Measurements from ENCODE around the gene GPNMB. TPM values are rescaled to one million over a fixed set of nuclear protein-coding genes. Genes with fewer than 3 reads are reported as not detected.

The GPNMB gene
- total and polyA plus RNA-seq, 2 of the 13 experiments (the other 11 are each of a cell fraction or from before 2014, with no cell fraction given): 1.1 to 1.6 TPM

- peak; percentile 78 for TF ChIP-seq RAD21 (CRISPR knock-in tag; IDR thresholded peaks at IDR 0.05)
- no peak for TF ChIP-seq SMAD3 (CRISPR knock-in tag; IDR thresholded peaks at IDR 0.05)
- peak; percentile 51 for TF ChIP-seq GATAD2A (CRISPR knock-in tag; IDR thresholded peaks at IDR 0.05)
- no peak for TF ChIP-seq ZNF572 (CRISPR knock-in tag; IDR thresholded peaks at IDR 0.05)
- TF ChIP-seq IKZF1 (IDR thresholded peaks at IDR 0.05): no peak
- TF ChIP-seq ZFP62 (CRISPR knock-in tag; IDR thresholded peaks at IDR 0.05): no peak
- no peak for TF ChIP-seq GATA4 (IDR thresholded peaks at IDR 0.05; ENCODE audit: borderline replicate concordance, low read depth)
Measured at GRCh38 chr7:23277359-23277989, 30.9 kb downstream of the GPNMB start (continued).

- Histone ChIP-seq H3K9ac (ENCODE audit: insufficient read depth, low read depth, low read length) (no peak overlapping the region), H3K4me3 (replicated peaks in 1 of 3; ENCODE audit: insufficient read depth in 1 of 3, low read depth in 2 of 3, low read length in 3 of 3) (no peak overlapping the region), H3K4me2 (ENCODE audit: low read depth, low read length) (no peak overlapping the region), H4K20me1 (ENCODE audit: insufficient read depth, low read length) (no peaks in the 10 kb centered on the region), H3K79me2 (ENCODE audit: insufficient read depth, low read length) (no peaks in the 10 kb centered on the region), H3K9me3 (ENCODE audit: low read length) (no peaks in the 10 kb centered on the region), H3K4me1 (ENCODE audit: insufficient read depth, low read length) (peaks cover 34% of the 10 kb centered on the region), H3K36me3 (replicated peaks in 1 of 2; ENCODE audit: control insufficient read depth in 1 of 2, insufficient read depth in 2 of 2, low read length in 2 of 2) (no peaks in the 10 kb centered on the region), H3K27me3 (ENCODE audit: control insufficient read depth in 1 of 2, insufficient read depth in 2 of 2, low read length in 2 of 2) (no peaks in the 10 kb centered on the region), H3K27ac (ENCODE audit: extremely low read length, insufficient read depth, low read length) (no peak overlapping the region), H2AFZ (ENCODE audit: low read length) (no peak overlapping the region)
- DNase-seq (ENCODE audit: low spot score) (no peak), ATAC-seq (no peak), FAIRE-seq (no peak)
- intact Hi-C loops (cut with micrococcal nuclease; ENCODE audit: unreplicated experiment): loop anchor here (10.0 kb wide), 1 partner anchor 155 kb away; no protein-coding TSS in a partner anchor
- ChIA-PET POLR2A (interaction anchor here (2.8 kb wide), 1 partner anchor 15 kb away, joined by 13 read pairs; no protein-coding TSS in a partner anchor), CTCF (ENCODE audit: low intra/inter-chr PET ratio, low total read pairs) (no interaction called here)
- WGBS (ENCODE audit: low lambda C conversion rate): 88% methylated on average over 2 of the region's 2 CpGs
- BruUV-seq (replicated peaks): no TSS peak
- in situ Hi-C loops (cut with HindIII; ENCODE audit: extremely low pct_ligation_motif_present, low pct_unique_long_range_greater_than_20kb): loop anchor here (10.0 kb wide), 1 partner anchor 245 kb away; no protein-coding TSS in a partner anchor
- TF ChIP-seq ATF5 (CRISPR knock-in tag; IDR thresholded peaks at IDR 0.05; ENCODE audit: low read depth) (no peak), ZFP36L1 (CRISPR knock-in tag; IDR thresholded peaks at IDR 0.05) (no peak), ZNF891 (CRISPR knock-in tag; IDR thresholded peaks at IDR 0.05) (no peak), ZNF841 (CRISPR knock-in tag; IDR thresholded peaks at IDR 0.05; ENCODE audit: borderline replicate concordance) (no peak), MIER3 (CRISPR knock-in tag; IDR thresholded peaks at IDR 0.05; ENCODE audit: borderline replicate concordance) (no peak), TGIF2 (CRISPR knock-in tag; IDR thresholded peaks at IDR 0.05) (no peak), POLR2AphosphoS2 (IDR thresholded peaks at IDR 0.05; ENCODE audit: low read depth, low read length) (no peak), REST (IDR thresholded peaks at IDR 0.05; ENCODE audit: borderline replicate concordance in 1 of 2, low read depth in 1 of 2, low read length in 2 of 2) (no peak), SMAD9 (CRISPR knock-in tag; IDR thresholded peaks at IDR 0.05) (no peak), DZIP1 (CRISPR knock-in tag; IDR thresholded peaks at IDR 0.05) (no peak)
Measured at GRCh38 chr7:23279819-23280525, 33.4 kb downstream of the GPNMB start.

Data from HepG2 (cell line).